K562 (cell line): ENCODE data around the gene APEX2. TPM values are rescaled to one million over a fixed set of nuclear protein-coding genes. Genes with fewer than 3 reads are reported as not detected.
A peak's percentile ranks its signal among the peaks of the same experiment; 100 is the strongest.

Experiments used
- ATAC-seq: fragments of 200-7000 bp; cut with Tn5 transposase; 3 replicates; pipeline ENCODE4 v1.9.1; 2020; ENCODE audit warnings: moderate library complexity
- Bru-seq: library from RNA; stranded (reverse); fragments of 400-500 nt; gene quantifications from one replicate; lab custom pipeline; 2021; lab: Mats Ljungman, UMichigan
- BruChase-seq, 2 experiments: library from RNA; stranded (reverse); fragments of 400-500 nt; gene quantifications; one replicate each; lab custom pipeline; 2021; lab: Mats Ljungman, UMichigan
- BruUV-seq: library from RNA; stranded (reverse); fragments of 400-500 nt; replicated peaks from 2 replicates; lab custom pipeline; 2021; lab: Mats Ljungman, UMichigan
- CTCF ChIA-PET: fragments of 300-600 bp; formaldehyde crosslinking; extraction: SDS; loops from one replicate; lab custom pipeline; 2021; ENCODE audit warnings: low intra/inter-chr PET ratio; lab: Yijun Ruan, JAX
- POLR2A ChIA-PET: fragments of 300-600, 350-650 bp; sonication (Branson Sonifier 250); formaldehyde crosslinking; extraction: SDS; loops from one replicate; lab custom pipeline; 2021; ENCODE audit warnings: antibody characterized with exemption, inconsistent platforms; lab: Yijun Ruan, JAX
- DNase-seq, 4 experiments: peaks; one replicate each; pipeline versions ENCODE4 v3.0.0 to v3.0.0-alpha.2; 2011 to 2018; ENCODE audit warnings: low spot score in 3 of 4, mixed read lengths in 3 of 4; ENCODE audit errors: extremely low read depth in 1 of 4
- FAIRE-seq: peaks from 2 replicates; lab custom pipeline; 2011; peaks lifted over from hg19 to GRCh38; lab: Jason Lieb, UNC
- H2AFZ ChIP-seq: 2 replicates; pipeline ENCODE4 v1.6.0; 2011; ENCODE audit warnings: low read depth, low read length, control low read depth, inconsistent platforms
- H3K27ac ChIP-seq: fragments of 200-600 bp; 3 replicates; pipeline ENCODE4 v1.8.0; 2011; ENCODE audit warnings: low read depth, mild to moderate bottlenecking, control low read depth, inconsistent platforms, low read length, moderate library complexity, mixed read lengths; ENCODE audit errors: extremely low read depth
- H3K27me3 ChIP-seq, 2 experiments: fragments of 300-600 bp in 1 of 2; 2 replicates in 1 of 2; 3 replicates in 1 of 2; pipeline versions ENCODE4 v1.6.0 to v1.8.0; 2011; ENCODE audit warnings: inconsistent platforms in 2 of 2, low read length in 2 of 2, mild to moderate bottlenecking in 1 of 2, mixed read lengths in 1 of 2, moderate library complexity in 1 of 2; ENCODE audit not compliant: control insufficient read depth in 2 of 2, insufficient read depth in 2 of 2
- H3K36me3 ChIP-seq: fragments of 300-600 bp; 3 replicates; pipeline ENCODE4 v1.8.0; 2011; ENCODE audit warnings: mild to moderate bottlenecking, low read length, inconsistent platforms; ENCODE audit not compliant: control insufficient read depth, insufficient read depth
- H3K4me1 ChIP-seq, 2 experiments: fragments of 200-600 bp in 1 of 2; replicated peaks in 1 of 2; 2 replicates in 1 of 2; 3 replicates in 1 of 2; pipeline versions ENCODE4 v1.5.1 to v1.8.0; 2011; ENCODE audit warnings: inconsistent platforms in 2 of 2, low read length in 2 of 2, mild to moderate bottlenecking in 1 of 2, mixed read lengths in 1 of 2, moderate library complexity in 1 of 2; ENCODE audit not compliant: control insufficient read depth in 2 of 2, insufficient read depth in 2 of 2
- H3K4me2 ChIP-seq: 2 replicates; pipeline ENCODE4 v1.6.1; 2011; ENCODE audit warnings: low read length, control low read depth, inconsistent platforms, mixed read lengths; ENCODE audit not compliant: insufficient read depth
- H3K4me3 ChIP-seq: fragments of 200-600 bp; sonication (generic), shearing (Covaris generic); 2 replicates; pipeline ENCODE4 v1.5.1; 2016; ENCODE audit warnings: control low read depth, inconsistent platforms
- H3K79me2 ChIP-seq: fragments of 200-600 bp; 3 replicates; pipeline ENCODE4 v1.8.0; 2011; ENCODE audit warnings: low read length, inconsistent platforms; ENCODE audit not compliant: control insufficient read depth, insufficient read depth
- H3K9ac ChIP-seq, 2 experiments: 2 replicates each; pipeline versions ENCODE4 v1.6.0 to v1.6.1; 2011; ENCODE audit warnings: low read depth in 2 of 2, low read length in 2 of 2, control low read depth in 1 of 2, inconsistent platforms in 1 of 2, mild to moderate bottlenecking in 1 of 2, mixed read lengths in 1 of 2; ENCODE audit not compliant: insufficient read depth in 1 of 2
- H3K9me1 ChIP-seq: one replicate; pipeline ENCODE4 v1.6.0; 2011; ENCODE audit warnings: inconsistent platforms, mild to moderate bottlenecking, low read length, moderate library complexity; ENCODE audit not compliant: control insufficient read depth, insufficient read depth
- H3K9me3 ChIP-seq: replicated peaks from 2 replicates; pipeline ENCODE4 v1.5.1; 2011; ENCODE audit warnings: low read depth, low read length, inconsistent platforms; ENCODE audit not compliant: control insufficient read depth, insufficient read depth
- H4K20me1 ChIP-seq: replicated peaks from 2 replicates; pipeline ENCODE4 v1.6.1; 2011; ENCODE audit warnings: low read length, inconsistent platforms, mixed read lengths; ENCODE audit not compliant: control insufficient read depth, insufficient read depth
- CBX8 ChIP-seq: fragments of 200-600 bp; sonication (generic); IDR thresholded peaks from 2 replicates; pipeline ENCODE4 v1.6.1; 2012; ENCODE audit warnings: borderline replicate concordance, mixed run types, low read depth, mild to moderate bottlenecking, moderate library complexity, mixed read lengths, low read length, control low read depth, inconsistent platforms; ENCODE audit not compliant: poor library complexity, severe bottlenecking; ENCODE audit errors: extremely low read depth
- CXXC5 ChIP-seq: fragments of 250-450 bp; sonication (Bioruptor Pico); IDR thresholded peaks from 2 replicates; pipeline ENCODE4 v1.8.0; 2022; ENCODE audit warnings: inconsistent platforms, mild to moderate bottlenecking, moderate library complexity
- DMBX1 ChIP-seq: fragments of 250-450 bp; sonication (Bioruptor Pico); IDR thresholded peaks from 2 replicates; pipeline ENCODE4 v1.8.0; 2022; ENCODE audit warnings: inconsistent platforms, mild to moderate bottlenecking, moderate library complexity, borderline replicate concordance
- ELF2 ChIP-seq: fragments of 250-450 bp; sonication (Bioruptor Pico); IDR thresholded peaks from 2 replicates; pipeline ENCODE4 v1.5.0; 2021; ENCODE audit warnings: mild to moderate bottlenecking
- HDAC1 ChIP-seq, 2 experiments: fragments of 450-650 bp; IDR thresholded peaks; 2 replicates each; pipeline ENCODE4 v1.6.1; 2016 to 2017; ENCODE audit warnings: inconsistent platforms in 1 of 2, mild to moderate bottlenecking in 1 of 2, moderate library complexity in 1 of 2
- POLR2G ChIP-seq: fragments of 200-400 bp; formaldehyde crosslinking; IDR thresholded peaks from 2 replicates; pipeline ENCODE4 v1.6.1; 2017; ENCODE audit warnings: low read depth, mild to moderate bottlenecking, antibody characterized with exemption, low read length, moderate library complexity
- POLR3A ChIP-seq: IDR thresholded peaks from 2 replicates; pipeline ENCODE4 v1.6.1; 2011; ENCODE audit warnings: borderline replicate concordance, mild to moderate bottlenecking, moderate library complexity; ENCODE audit not compliant: insufficient read length, insufficient read depth; ENCODE audit errors: extremely low read depth
- SIRT6 ChIP-seq: IDR thresholded peaks from one replicate; pipeline ENCODE4 v1.6.1; 2012; ENCODE audit warnings: low read depth, mild to moderate bottlenecking, control low read depth, inconsistent platforms, low read length, moderate library complexity
- SMAD2 ChIP-seq: fragments of 150-350 bp; IDR thresholded peaks from 2 replicates; pipeline ENCODE4 v1.6.1; 2014; ENCODE audit warnings: low read depth, mild to moderate bottlenecking, low read length
- TAF1 ChIP-seq: IDR thresholded peaks from 2 replicates; pipeline ENCODE4 v1.6.1; 2011; ENCODE audit warnings: mild to moderate bottlenecking, low read length, moderate library complexity; ENCODE audit not compliant: insufficient read depth, control insufficient read depth, severe bottlenecking; ENCODE audit errors: extremely low read depth
- ZBTB17 ChIP-seq: fragments of 450-650 bp; formaldehyde crosslinking; IDR thresholded peaks from 2 replicates; pipeline ENCODE4 v1.4.0; 2020; ENCODE audit warnings: mild to moderate bottlenecking
- ZNF12 ChIP-seq: sonication (generic); formaldehyde crosslinking; IDR thresholded peaks from 2 replicates; pipeline ENCODE4 v1.4.0; 2020; ENCODE audit warnings: mild to moderate bottlenecking, missing genetic modification reagents
- ZNF24 ChIP-seq: fragments of 450-650 bp; IDR thresholded peaks from 2 replicates; pipeline ENCODE4 v1.6.1; 2016
- whole genome bisulfite sequencing: fragments of 100-300 bp; shearing (Covaris generic); methylation state at CpG from one replicate; pipeline ENCODE4 v1.1.6; 2016; ENCODE audit warnings: low coverage, mixed read lengths; ENCODE audit not compliant: insufficient coverage; ENCODE audit errors: missing lambda C conversion rate; 5-methylcytosine and 5-hydroxymethylcytosine counted together
- in situ Hi-C: fragments of 300-500 bp; cut with MboI; formaldehyde crosslinking; loops from 4 replicates; pipeline ENCODE4 v1.15.0; 2018; ENCODE audit warnings: inconsistent platforms, mixed read lengths
- intact Hi-C: fragments of 100-400 bp; cut with micrococcal nuclease; formaldehyde crosslinking; loops from 2 replicates; pipeline ENCODE4 v1.14.2; 2022
- long read RNA-seq, 3 experiments: library from polyadenylated mRNA in 2 of 3; library from RNA in 1 of 3; unstranded in 2 of 3; stranded (forward) in 1 of 3; transcript quantifications; one replicate each; pipeline ENCODE4 v2.0.0, GENCODE V29; 2019 to 2022
- polyA minus RNA-seq, 3 experiments: library from RNA; depleted of rRNA, polyadenylated mRNA; stranded (reverse); fragments of >200 nt; gene quantifications; 2 replicates each; pipeline ENCODE4 v1.2.3, GENCODE V29; 2011
- polyA plus RNA-seq, 8 experiments: library from polyadenylated mRNA; depleted of rRNA in 4 of 8; stranded (reverse) in 5 of 8; unstranded in 3 of 8; fragments of >200 nt; fragmentation: Nextera tagmentation in 2 of 8; fragmentation: Illumina TruSeq in 1 of 8; extraction: Ambion mirVana in 2 of 8; extraction: Trizol in 1 of 8; gene quantifications; 2 replicates each; pipeline versions ENCODE4 v1.2.1 to v1.2.3, GENCODE V29; 2011 to 2014; ENCODE audit warnings: inconsistent platforms in 1 of 8, missing spikeins in 1 of 8
- total RNA-seq, 7 experiments: library from RNA; depleted of rRNA in 6 of 7; stranded (reverse); fragments of >200 nt in 6 of 7; fragmentation: Illumina TruSeq in 2 of 7; extraction: Trizol in 2 of 7; gene quantifications; 2 replicates each; pipeline versions ENCODE4 v1.2.1 to v1.2.3, GENCODE V29; 2011 to 2021; ENCODE audit warnings: low replicate concordance in 1 of 7

APEX2 gene, protein sequence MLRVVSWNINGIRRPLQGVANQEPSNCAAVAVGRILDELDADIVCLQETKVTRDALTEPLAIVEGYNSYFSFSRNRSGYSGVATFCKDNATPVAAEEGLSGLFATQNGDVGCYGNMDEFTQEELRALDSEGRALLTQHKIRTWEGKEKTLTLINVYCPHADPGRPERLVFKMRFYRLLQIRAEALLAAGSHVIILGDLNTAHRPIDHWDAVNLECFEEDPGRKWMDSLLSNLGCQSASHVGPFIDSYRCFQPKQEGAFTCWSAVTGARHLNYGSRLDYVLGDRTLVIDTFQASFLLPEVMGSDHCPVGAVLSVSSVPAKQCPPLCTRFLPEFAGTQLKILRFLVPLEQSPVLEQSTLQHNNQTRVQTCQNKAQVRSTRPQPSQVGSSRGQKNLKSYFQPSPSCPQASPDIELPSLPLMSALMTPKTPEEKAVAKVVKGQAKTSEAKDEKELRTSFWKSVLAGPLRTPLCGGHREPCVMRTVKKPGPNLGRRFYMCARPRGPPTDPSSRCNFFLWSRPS
- total RNA-seq (2011; cell fraction: chromatin; rRNA removed; ENCODE audit: low replicate concordance): 7.7 and 17.0 TPM in 2 replicates
- total RNA-seq (2011; cell fraction: nucleolus; rRNA removed): 14.5 TPM in 2 replicates
- 12.2 and 13.9 TPM in 2 replicates for total RNA-seq (2011; cell fraction: nucleoplasm; rRNA removed)
- total RNA-seq (2014; rRNA removed) (9.4 and 14.6 TPM in 2 replicates), total RNA-seq (2014; rRNA removed; fragmentation: Illumina TruSeq; extraction: Trizol) (9.2 and 11.1 TPM in 2 replicates), total RNA-seq (2015; rRNA removed; fragmentation: Illumina TruSeq; extraction: Trizol) (13.0 and 13.3 TPM in 2 replicates), total RNA-seq (2021) (25.9 and 28.9 TPM in 2 replicates), polyA plus RNA-seq (2011; rRNA removed) (27.6 and 36.8 TPM in 2 replicates), polyA plus RNA-seq (2014; fragmentation: Illumina TruSeq; extraction: Trizol) (27.4 and 28.9 TPM in 2 replicates), polyA plus RNA-seq (2014; fragmentation: Nextera tagmentation; extraction: Ambion mirVana) (10 to 100 TPM; 16.4 to 34.2 TPM), polyA plus RNA-seq (2014; rRNA removed) (27.0 and 31.3 TPM in 2 replicates), polyA minus RNA-seq (2011; rRNA and poly(A)+ RNA removed) (17.6 and 22.8 TPM in 2 replicates), Bru-seq, nascent RNA (percentile 77 among the genes with signal in this experiment), BruChase-seq, experiment 1, labeled RNA remaining after a 2-hour chase (percentile 73 among the genes with signal in this experiment), BruChase-seq, experiment 2, labeled RNA remaining after a 6-hour chase (percentile 77 among the genes with signal in this experiment)
- polyA plus RNA-seq (2011; cell fraction: cytosol; rRNA removed): 45.1 and 53.9 TPM in 2 replicates
- polyA plus RNA-seq (2011; cell fraction: nucleus; rRNA removed): 22.9 and 27.9 TPM in 2 replicates
- 21.1 and 25.1 TPM in 2 replicates for polyA plus RNA-seq (2012)
- polyA minus RNA-seq (2011; cell fraction: cytosol; rRNA and poly(A)+ RNA removed): 18.5 and 19.0 TPM in 2 replicates
- polyA minus RNA-seq (2011; cell fraction: nucleus; rRNA and poly(A)+ RNA removed): 7.7 and 9.8 TPM in 2 replicates
- long read RNA-seq, experiment 1, transcript APEX2-202 (5 exons, 728 nt): minor isoform, 7 of 60 reads
- long read RNA-seq, experiment 1, transcript APEX2-201 (6 exons, 3,245 nt): major isoform, 29 of 60 reads
- long read RNA-seq, experiment 1, partial matches to known transcripts: 14 of 60 reads
- long read RNA-seq, experiment 1, other reads (novel, unspliced or antisense): 10 of 60 reads
- long read RNA-seq, experiment 2, transcript APEX2-201 (6 exons, 3,245 nt): major isoform, 34 of 49 reads
- long read RNA-seq, experiment 2, partial matches to known transcripts: 2 of 49 reads
- long read RNA-seq, experiment 2, other reads (novel, unspliced or antisense): 9 of 49 reads
- long read RNA-seq, experiment 3, transcript APEX2-201 (6 exons, 3,245 nt): major isoform, 31 of 34 reads
- long read RNA-seq, experiment 3, partial matches to known transcripts: 0 of 34 reads
- long read RNA-seq, experiment 3, other reads (novel, unspliced or antisense): 1 of 34 reads

DNA sequence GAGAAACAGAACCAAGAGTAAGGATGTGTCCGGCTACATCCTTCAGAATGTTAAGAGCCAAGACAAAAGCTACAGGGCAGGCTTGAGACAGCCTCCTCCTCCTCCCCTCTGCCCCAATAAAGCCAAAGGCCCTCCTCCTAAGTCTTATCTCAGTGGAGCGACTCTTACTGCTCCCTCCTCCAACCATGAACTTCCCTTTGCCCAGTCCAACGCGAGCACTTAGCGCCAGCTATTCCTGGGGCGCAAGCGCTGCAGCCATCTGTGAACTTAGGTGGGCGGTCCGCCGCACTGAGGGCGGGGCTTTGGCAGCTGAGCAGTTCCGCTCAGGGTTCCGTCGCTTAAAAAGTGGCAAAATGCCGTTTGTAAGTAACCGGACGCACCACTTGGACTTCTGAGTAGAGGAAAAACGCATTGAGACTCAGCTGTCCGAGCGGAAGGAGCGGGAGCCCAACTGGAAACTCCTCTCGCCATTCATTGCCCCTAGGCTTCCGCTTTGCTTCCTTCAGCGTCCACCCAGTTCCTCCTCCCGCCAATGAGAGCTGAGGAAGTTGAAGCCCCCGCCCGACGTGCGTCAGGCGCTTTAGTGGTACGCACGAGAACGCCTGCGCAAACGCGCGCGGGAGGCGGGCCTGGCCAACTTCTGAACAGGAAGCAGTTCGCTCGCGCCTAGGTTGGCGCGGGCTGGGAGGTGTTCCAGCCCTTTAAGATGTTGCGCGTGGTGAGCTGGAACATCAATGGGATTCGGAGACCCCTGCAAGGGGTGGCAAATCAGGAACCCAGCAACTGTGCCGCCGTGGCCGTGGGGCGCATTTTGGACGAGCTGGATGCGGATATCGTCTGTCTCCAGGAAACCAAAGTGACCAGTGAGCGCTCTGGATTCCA lies at the start of gene APEX2:
TSS of gene APEX2 (plus strand) at position 647 of the 882 bp plus-strand sequence. CDS start at position 707, 60 bp downstream.
- peak; percentile 97 for ATAC-seq
- H3K4me2 ChIP-seq: peak within 1 kb of the TSS; percentile 88
- H3K36me3 ChIP-seq: peaks cover 34% of the 10 kb centered on the region
- peak; percentile 79 to 94 (median 83) for DNase-seq
- peaks cover 4 to 13% of the 10 kb centered on the region in 2 experiments; a peak in 3 of 5 replicates for H3K4me1 ChIP-seq
- WGBS: 3% methylated on average over 32 of the region's 55 CpGs
- ChIA-PET CTCF (no interaction called here), POLR2A (interaction anchor here (0.5 to 2.0 kb wide), 7 partner anchors 9 to 468 kb away, joined by 3 to 18 read pairs (median 3); no protein-coding TSS in a partner anchor)
- BruUV-seq: TSS peak; percentile 80
- H3K9me3 ChIP-seq: no peaks in the 10 kb centered on the region
- H3K79me2 ChIP-seq: peaks cover 24% of the 10 kb centered on the region
- H4K20me1 ChIP-seq: no peaks in the 10 kb centered on the region
- intact Hi-C loops (loop anchor here (10.0 kb wide), 1 partner anchor 55 kb away; no protein-coding TSS in a partner anchor), in situ Hi-C loops (no loop called here)
- peak within 1 kb of the TSS; percentile 98 for H2AFZ ChIP-seq
- peak within 1 kb of the TSS; percentile 60 for H3K4me3 ChIP-seq
- H3K9me1 ChIP-seq: no peaks in the 10 kb centered on the region
- FAIRE-seq: peak; percentile 97
- H3K27ac ChIP-seq: peak within 1 kb of the TSS; percentile 94
- H3K27me3 ChIP-seq: 0 out of 5 replicates have a peak, but pooled peaks cover 0 to under 1% of the 10 kb centered on the region in 2 experiments
- H3K9ac ChIP-seq: peak within 1 kb of the TSS; percentile 88 to 91
- TF ChIP-seq DMBX1 (CRISPR knock-in tag): no peak
- 0 out of 2 replicates have a peak, but pooled peaks have one; percentile 40 for TF ChIP-seq ELF2
- no peak for TF ChIP-seq CBX8
- TF ChIP-seq ZBTB17 (CRISPR knock-in tag): no peak
- peak; percentile 89 for TF ChIP-seq POLR2G
- TF ChIP-seq HDAC1 (IDR thresholded peaks at IDR 0.05): peak in 1 of 2 experiments; percentile 25; a peak in 1 of 4 replicates
- TF ChIP-seq ZNF12 (CRISPR knock-in tag): no peak
- peak; percentile 62; the same call in 1 of the 2 replicates for TF ChIP-seq CXXC5 (CRISPR knock-in tag)
- no peak for TF ChIP-seq POLR3A
- no peak for TF ChIP-seq SIRT6
- TF ChIP-seq ZNF24: no peak
- no peak for TF ChIP-seq SMAD2
- TF ChIP-seq TAF1: peak; percentile 55
